PC-3 (cell line): ENCODE data around the gene ACAD10.

Experiments
- EZH2 ChIP-seq: fragments of 300-600 bp; sonication (generic); IDR thresholded peaks from one replicate; pipeline ENCODE4 v1.6.1; 2017; ENCODE audit warnings: antibody characterized with exemption, mild to moderate bottlenecking, low read length; ENCODE audit not compliant: unreplicated experiment
- EZH2phosphoT487 ChIP-seq: fragments of 300-600 bp; sonication (generic); IDR thresholded peaks from 2 replicates; pipeline ENCODE4 v1.6.1; 2018; ENCODE audit warnings: mild to moderate bottlenecking, antibody characterized with exemption, low read length, borderline replicate concordance
- TF ChIP-seq, protein P1 (sequence below): fragments of 300-600 bp; sonication (generic); conservative IDR thresholded peaks from 2 replicates; pipeline ENCODE4 v1.5.1; 2017; ENCODE audit warnings: antibody characterized with exemption, low read depth, mild to moderate bottlenecking, low read length

- TF ChIP-seq, protein P1, sequence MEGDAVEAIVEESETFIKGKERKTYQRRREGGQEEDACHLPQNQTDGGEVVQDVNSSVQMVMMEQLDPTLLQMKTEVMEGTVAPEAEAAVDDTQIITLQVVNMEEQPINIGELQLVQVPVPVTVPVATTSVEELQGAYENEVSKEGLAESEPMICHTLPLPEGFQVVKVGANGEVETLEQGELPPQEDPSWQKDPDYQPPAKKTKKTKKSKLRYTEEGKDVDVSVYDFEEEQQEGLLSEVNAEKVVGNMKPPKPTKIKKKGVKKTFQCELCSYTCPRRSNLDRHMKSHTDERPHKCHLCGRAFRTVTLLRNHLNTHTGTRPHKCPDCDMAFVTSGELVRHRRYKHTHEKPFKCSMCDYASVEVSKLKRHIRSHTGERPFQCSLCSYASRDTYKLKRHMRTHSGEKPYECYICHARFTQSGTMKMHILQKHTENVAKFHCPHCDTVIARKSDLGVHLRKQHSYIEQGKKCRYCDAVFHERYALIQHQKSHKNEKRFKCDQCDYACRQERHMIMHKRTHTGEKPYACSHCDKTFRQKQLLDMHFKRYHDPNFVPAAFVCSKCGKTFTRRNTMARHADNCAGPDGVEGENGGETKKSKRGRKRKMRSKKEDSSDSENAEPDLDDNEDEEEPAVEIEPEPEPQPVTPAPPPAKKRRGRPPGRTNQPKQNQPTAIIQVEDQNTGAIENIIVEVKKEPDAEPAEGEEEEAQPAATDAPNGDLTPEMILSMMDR: no peak
- TF ChIP-seq EZH2: no peak
- TF ChIP-seq EZH2phosphoT487: no peak
Measured at GRCh38 chr12:111777345-111778045, 91.6 kb downstream of the ACAD10 start.
